ENCODE results near the gene ASCC3.

The ASCC3 gene

DNA sequence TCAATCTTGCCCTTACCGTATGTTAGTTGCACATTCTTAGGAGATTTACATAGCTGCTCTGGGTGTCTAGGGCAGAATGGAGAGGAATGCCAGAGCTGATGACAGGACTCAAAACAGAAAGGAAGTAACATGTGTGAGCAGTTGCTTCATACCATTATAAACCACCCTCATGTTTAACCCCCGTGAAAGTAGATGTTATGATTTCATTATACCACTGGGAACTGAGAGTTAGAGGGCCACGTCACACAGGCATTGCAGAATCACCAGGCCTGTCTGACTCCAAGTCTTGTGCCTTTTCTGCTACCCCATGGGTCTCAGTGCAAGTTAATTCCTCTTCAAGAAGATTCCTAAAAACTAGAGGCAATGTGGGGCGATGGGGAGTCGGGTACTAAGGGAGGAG lies 392.9 kb downstream of the ASCC3 start:
- no peak for DNase-seq

DNA sequence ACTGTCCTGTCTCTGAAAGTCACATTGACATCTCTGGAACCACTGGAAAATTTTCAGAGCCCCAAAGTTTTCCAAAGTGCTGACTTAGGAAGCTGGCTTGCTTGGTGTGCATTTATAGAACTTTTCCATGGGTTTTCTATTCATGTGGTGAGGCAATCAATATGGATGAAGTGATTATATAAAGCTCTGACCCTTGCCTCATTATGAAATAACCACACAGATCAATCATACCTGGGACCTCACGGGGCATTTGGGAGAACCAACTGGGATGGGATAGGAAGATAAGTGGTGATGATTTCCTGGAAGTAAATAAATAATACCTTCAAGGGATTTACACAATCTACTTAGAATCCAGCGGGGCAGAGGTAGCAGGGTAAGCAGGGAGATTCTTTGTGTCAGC lies 393.5 kb downstream of the ASCC3 start:
- DNase-seq = no peak

DNA sequence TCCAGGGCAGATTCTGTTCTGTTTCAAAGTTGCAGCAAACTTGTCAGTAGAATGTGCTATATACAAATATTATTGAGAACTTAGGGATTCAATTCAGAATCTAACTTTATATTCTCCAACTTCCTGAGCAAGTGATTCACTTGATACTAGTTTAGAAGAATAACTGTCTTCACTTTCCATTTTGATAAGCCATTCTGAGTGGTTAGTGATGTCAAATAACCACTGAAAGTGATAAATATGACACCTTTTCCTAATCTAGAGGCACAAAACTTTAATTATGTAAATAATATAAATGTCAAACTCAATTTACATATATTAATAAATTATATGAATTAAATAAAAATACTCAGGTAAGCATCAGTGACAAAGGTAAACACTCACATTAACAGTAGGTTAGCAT lies 395.9 kb downstream of the ASCC3 start:
- no peak for DNase-seq

DNA sequence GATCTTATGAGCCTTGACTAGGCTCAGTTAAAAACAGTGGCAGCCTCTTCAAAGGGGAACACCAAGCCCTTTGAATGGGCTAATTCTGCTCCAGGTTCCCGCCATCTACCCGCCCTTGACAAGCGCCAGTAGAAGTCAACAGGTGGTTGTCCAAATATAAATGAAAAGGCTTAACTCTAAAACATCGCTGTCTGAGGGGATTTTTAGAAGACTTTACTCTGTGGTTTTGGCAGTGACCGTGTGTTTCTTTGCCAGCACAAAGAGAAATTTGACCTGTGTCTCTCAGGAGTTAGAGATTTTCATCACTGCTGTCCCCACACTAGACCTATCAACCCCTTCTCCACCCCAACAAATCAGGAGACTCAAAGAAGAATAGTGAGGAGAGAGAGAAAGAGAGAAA lies 396.7 kb downstream of the ASCC3 start:
- no peak for DNase-seq

DNA sequence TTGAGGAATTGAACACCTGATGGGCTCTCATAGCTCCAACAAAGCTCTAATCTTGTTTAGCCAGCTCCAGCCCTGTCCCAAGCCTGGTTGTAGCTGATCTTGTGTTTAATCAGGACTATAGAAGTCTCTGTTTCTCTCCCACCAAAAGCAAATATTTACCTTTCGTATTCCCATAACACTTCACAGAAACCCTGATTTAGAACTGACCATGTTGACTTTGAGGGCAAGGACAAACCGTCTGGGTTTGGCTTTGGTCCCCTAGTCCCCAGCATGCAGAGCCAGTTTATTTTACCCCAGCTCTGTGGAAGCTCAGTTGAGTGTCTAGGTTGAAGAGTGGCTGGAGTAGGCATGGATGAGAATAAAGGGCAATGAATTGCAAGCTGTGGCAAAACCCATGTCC lies 398.4 kb downstream of the ASCC3 start:
- no peak for DNase-seq

DNA sequence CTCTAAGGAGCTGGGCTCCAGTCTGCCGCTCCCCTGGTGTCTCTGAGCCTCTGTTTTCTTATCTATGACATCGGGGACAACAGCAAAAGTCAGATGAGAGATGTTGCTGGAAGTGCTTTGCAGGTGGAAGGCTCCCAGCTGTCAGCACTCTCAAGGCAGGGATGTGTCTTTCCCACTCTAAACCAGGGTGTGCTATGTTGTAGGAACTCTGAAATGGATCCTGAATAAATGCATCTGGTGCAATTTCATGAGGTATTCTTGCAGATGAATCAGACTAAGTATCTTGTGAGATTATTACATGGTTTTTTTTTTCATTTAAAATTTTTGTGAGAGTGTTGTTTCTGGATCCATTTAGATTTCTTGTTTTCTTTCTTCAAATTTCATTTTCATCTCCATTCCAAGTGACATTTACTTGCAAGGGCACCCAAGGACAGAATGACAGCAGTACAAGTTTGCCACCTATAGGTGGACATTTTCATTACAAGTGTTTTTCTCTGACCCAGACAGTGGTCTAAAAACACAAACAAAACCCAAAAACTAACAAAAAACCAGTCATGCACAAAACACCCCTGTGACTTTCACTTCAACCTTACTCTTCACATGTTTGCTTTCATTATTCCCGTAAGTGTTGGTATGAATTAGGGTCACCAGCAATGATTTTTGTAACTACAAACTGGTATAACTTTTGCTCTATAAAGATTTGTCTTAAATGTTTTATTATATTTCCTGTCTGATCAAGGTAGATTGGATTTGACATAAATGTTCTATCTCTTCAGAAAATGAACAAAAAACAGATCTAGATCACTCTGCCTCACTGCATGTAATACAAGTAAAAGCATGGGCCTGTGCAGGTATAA lies 401.7 kb downstream of the ASCC3 start:
- no peak for DNase-seq

DNA sequence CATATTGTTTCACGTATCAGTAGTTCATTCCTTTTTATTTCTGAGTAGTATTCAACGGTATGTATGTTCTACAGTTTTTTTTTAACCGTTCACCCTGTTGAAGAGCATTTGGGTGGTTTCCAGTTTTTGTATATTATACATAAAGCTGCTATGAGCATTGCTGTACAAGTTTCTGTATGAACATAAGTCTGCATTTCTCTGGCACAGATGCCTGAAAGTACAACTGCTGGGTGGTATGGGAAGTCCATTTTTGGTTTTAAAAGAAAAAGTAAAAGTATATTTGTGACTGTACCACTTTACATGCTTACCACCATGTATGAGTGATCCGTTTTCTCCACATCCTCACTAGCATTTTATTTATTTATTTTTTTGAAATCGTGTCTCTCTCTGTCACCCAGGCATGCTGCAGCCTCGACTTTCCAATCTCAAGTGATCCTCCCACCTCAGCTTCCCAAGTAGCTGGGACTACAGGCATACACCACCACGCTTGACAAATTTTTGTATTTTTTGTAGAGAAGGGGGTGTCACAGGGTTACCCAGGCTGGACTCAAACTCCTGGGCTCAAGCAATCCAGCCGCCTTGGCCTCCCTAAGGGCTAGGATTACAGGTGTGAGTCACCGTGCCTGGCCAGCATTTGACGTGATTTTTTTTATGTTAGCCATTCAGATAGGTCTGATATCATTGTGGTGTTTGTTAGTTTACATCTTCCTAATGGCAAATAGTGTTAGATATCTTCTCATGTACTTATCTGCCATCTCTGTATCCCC lies 405.4 kb downstream of the ASCC3 start:
- no peak for DNase-seq

DNA sequence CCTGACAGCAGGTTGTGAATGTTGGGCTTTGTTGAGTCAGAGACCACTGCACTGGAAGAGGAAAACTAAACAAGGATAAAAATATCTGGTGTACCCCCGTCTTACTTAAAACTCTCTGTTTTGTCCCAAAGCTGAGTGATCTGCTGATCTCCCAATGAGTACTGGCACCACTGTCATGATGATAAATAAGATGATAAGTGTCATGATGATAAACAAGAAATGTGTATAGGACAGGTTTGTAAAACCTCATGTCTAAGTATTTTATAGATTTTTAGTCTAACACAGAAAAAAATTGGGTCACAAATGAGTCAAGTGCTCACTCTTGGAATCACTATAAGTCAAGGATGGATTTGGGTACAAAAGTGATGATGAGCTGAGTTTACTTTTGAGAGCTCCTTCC lies 407.9 kb downstream of the ASCC3 start:
- DNase-seq = no peak

DNA sequence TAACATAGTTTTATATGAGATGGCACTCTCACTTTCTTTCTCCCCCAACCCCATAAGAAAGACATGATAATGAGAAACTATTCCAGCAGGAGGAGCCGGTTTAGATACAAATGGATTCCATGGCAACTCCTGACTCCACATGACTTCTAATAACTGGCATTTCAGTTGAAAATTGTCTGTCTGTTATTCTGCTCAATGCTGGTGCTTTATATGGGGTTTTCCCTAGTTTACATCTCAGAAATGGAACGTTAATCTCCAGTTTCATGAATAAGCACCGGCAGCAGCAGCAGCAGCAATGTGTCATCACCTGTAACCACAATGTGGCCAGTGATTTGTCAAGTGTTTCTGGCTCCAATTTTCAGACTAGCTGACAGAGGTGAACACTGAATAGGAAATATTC lies 408.5 kb downstream of the ASCC3 start:
- DNase-seq = no peak

DNA sequence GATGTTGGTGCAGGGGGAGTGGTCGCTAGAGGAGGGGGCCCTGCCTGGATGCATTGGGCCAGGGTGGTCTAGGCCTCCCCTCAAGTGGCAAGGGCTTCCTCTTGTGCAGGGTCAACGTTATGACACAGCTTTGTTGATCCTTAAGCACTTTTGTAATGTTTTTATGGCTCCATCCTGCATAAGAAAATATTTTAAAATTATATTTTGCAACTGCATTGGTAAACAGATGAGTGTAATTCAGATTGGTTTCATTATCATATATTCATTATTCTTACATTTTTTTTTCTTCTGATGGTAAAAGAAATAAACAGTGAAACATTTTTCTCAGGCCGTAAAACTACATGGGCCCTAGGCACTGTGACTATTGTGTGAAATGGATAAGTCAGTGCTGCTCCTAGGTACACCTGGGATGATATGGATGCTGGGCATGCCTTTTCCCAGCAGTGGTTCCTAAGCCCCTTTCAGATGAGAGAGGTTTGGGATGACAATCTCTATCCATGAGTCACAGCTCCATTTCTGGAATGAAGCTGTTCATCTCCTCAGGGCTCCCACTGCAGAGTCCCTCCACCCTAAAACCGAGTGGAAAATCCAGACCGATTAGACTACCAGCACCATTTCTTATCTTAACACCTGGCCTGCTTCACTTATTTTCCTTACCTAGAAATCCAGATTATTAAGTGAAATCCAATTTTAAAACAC lies 410.6 kb downstream of the ASCC3 start:
- DNase-seq = no peak

DNA sequence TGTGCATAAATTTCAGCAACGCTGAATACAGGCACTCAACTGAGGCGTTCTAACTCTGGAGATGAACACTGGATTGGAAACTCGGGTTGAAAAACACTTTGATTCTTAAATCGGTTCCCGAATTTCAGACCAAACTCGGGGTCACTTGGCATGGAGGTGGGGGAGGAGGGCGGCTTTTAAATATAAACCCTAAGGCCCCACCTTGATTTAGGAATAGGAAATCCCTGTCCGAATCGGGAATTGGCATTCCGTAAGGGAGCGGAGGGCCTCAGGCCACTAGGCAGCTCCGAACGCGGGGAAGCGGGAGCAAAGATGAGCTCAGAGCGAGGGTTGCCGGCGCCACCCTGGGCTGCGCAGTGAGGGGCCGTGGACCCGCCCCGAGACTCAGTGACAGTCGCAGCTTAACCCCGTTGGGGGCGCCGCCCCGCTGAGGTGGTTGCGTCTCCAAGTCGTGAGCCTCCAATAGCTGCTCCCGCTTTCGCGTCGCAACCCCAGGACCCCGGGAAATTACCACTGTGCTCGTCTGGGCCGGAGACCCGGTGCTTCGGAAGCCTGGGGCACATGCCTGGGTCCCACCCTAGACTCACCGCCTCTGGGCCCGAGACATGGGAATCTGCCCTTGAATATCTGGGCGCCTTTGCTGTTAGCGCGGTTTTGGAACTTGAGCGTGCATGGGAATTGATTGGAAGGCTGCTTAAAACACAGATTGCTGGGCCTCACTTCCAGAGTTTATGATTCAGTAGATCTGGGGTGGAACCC lies 411.8 kb downstream of the ASCC3 start:
- DNase-seq = no peak

DNA sequence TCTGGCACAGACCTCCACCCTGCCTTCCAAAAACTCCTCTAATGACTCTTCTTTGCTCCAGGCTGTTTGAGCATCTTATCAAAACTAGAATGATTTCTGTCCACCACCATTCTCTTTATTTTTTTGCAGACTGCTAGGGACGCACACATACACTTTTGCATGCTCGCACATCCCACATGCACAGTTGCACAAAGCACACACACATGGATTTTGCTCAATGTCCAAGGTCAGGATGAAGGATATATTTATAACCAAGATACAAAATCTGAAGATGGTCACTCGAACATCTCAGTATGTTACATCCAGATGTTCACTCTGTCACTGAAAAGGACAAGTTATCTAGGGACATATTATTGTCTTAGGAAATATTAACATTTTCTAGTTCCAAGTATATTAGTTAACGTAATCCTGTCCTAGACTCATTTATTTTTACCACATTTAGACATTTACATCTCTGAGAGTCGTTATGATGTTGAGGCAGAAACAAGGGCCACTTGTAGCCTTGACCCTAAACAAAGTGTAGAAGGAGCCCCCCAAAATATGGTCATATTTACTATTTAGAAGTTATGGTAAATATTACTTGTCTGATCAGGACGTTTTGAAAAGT lies 413.0 kb downstream of the ASCC3 start:
- no peak for DNase-seq

DNA sequence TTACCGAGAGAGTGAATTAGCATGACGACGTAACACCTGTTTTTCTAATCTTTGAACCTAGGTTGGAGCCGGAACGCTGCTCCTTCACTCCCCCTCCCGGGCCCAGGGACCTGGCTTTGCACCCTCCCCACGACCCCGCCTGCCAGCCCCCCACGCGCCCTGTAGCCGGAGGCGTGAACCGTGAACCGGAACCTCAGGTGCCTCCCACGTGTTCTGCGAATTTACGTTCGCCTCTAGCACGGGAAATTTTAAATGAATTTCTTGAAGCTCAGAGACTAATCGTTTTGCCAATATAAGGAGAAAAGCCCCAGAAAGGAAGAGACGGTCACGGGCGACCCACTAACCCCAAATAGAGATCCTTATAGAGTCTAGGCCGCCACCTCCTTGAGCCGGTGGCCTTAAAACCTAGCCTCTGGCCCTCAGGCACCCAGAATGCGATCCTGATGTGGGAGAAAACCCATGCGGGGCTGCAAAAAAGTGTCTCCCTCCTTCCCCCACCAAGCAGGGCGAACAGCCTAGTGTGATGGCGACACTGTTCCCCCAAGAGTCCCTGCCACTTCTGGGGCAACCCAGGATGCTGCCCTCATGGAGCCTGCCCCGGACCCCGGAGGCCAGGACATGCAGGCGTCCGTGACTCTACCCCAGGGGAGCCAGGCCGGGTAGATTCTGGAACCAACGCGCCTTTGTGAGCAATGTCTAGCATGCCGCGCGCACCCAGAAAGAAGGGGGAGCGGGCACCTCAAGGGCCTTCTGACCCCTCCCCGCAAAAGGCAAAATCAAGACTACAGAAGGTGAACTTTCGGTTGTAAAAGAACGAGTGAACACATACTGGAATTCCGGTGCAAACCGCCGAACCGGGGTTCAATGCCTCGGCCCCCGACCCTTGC lies 413.8 kb downstream of the ASCC3 start:
- no peak for DNase-seq

DNA sequence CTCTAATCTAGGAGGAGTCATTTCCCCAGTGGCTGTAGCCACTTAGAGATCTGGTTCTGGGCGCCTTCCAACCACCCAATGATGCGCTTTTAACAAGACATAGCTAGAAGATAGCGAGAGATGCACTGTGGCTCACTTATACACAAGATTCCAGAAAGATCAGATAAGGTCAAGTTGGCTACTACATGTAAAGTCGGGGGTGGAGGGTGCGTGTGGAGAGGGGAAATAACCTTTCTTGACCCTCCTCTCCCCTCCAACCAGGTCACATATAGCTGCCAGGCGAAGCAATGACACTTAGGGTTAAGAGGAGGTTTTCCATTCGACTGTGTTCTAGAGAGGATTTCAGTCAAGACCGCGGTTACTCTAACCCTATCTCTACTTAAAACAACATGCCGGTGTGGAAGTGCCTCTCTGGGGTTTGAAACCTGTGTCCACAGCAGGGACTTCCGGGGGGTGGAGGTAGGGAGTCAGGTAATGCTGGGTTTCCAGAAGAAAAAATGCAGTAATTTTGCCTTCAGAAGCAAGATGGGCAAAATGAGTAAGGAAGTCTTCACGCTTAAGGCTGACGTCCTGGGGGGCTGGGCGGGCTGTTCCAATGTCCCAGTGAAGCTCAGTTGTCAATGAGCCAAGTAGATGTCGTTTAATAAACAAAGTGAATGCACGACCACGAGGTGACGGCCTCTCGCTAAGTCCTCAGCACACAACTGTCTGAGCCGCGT lies 414.6 kb downstream of the ASCC3 start:
- DNase-seq = no peak

DNA sequence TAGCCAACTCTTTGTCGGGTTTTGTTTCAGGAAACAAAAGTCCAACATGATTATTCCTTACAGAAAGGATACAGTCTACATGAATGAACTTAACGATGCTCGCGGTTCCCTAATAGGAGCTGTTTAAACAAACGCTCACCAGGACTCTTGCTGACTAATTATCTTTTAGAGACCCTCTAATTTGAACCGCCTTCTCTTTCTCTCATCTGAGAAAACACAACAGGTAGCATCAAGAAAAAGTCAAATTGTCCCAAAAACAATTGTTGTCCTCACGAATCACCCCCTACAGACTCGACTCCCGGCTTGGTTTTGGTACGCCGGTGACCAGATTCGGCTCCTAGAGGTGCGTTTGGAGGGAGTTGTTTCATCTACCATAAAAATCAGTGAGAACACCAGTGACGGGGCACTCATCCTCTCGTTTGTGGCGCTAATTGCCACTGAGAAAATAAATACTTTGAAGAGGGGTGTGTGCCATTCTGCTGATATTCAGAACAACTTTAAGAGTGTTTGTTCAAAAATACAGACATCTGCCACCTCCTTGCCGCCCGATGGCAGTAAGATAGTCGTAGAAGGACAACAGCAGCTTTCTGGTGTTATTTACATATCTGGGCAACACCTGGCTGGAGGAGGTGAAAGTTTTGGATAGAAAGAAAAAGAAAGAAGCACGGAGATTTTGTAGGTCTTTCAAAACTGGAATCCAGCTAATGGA lies 415.3 kb downstream of the ASCC3 start:
- DNase-seq = no peak

DNA sequence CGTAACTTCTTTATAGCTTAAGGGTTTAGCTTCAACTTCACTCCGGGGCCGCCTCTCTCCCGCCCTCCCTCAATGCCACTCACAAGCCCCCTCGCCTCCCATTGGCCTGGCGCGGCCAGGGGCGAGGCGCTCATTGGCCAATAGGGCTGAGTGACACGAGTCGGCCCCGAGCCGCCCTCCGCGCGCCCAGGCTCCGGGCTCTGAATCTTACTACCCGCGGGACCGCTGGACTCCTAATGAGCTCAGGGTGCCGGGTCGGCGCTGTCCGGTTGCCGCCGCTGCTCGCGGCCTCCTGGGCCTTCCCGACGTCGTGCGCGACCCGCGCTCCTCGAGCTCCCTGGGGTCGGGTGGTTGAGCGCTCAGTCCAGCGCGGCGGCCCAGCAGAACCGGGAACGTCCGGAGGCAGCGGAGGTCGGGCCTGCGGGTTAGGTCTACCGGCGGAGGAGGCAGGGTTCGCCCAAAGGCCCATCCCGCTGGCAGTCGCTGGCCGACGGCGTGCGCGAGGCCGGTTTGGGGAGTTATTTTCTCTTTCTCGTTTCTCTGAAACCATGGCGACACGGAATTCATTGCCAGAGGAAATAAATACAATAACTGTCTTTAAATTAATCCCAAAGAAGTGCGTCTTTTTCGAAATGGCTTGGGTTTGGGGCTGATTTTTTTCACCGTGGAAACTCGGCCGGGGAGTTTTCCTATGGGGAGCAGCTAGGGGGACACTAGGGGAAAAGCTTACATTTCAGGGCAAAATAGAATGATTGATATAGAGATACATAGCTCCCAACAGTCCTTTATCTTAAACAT lies 416.0 kb downstream of the ASCC3 start, which contains the start of gene SIM1:
SIM1 (minus strand) TSS at position 19 of the 798 bp plus-strand sequence. CDS start 1,453 bp downstream, outside the sequence.
- no peak for DNase-seq

DNA sequence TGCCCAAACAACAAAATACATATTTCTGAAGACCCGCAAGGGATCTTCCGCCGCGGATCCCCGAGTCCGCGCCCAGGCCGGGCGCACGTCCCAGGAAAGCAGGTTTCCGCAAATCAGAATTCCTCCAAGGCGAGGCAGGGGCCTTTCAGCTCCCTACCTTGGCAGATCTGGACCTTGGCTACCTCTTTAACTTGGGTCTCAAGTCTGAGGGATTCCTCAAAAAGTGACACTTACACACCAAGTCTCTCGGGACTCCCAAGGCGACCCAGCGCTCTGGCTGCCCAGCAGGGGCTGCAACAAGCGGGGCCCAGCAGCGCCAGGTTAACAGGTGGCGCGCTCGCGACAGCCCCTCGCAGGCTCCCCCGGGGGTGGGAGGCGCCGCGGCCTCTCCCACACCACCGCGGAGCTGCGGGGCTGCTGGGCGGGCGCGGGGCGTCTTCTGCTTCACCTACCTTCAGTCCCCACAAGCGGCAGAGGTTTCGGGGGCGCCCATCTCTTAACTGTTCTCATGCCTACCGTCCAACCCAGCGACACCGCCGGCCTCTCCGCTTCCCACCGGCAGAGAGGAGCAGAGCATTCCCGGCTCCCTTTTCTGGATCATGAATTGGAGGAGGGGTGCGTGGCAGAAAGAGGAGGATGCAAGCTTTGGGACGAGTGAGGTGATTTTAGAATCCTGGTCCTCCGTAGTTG lies 416.8 kb downstream of the ASCC3 start:
- no peak for DNase-seq

DNA sequence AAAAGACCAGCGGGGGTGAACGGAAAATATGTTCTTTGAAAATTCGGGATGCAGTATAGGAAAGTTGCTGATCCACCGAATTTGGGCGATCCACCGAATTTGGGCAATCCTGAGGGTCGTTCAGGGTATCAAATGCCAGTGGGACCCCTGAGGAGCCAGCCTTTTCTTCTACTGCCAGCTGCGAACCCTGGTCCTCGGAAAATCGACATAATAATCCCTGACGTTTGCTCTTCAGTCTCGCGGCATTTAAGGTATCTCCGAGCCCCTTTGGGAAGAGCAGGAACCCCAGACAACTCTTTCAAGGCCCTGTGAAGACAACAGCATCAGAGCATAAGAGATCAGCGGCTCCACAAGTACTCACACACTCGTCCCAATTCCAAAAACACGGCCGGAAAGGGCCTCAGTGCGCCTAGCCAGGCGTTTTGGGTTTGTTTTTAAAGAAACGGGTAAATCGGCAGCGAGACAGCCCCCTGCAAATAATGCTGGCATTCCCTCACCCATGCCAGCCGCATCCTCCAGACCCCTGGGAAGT lies 417.4 kb downstream of the ASCC3 start:
- no peak for DNase-seq

Data from NCI-H187 treated with DMSO at 0.1 percent for 48 hours (cell line).